Aorta (tissue), 5 donors: Measurements from ENCODE around the gene PRKAR1B. TPM values are rescaled to one million over a fixed set of nuclear protein-coding genes. Genes with fewer than 3 reads are reported as not detected.
A peak's percentile ranks its signal among the peaks of the same experiment; 100 is the strongest.

Source experiments
- ATAC-seq: fragments of 200-7000 bp; cut with Tn5 transposase; one replicate; pipeline ENCODE4 v1.9.1; 2022; ENCODE audit warnings: moderate library complexity; ENCODE audit not compliant: low FRiP score
- DNase-seq, 2 donors: peaks; one replicate each; pipeline ENCODE4 v3.0.0-alpha.2; 2020
- H3K27ac ChIP-seq, 2 donors: one replicate each; pipeline ENCODE4 v1.5.1; 2013; ENCODE audit warnings: low read length in 2 of 2, mild to moderate bottlenecking in 2 of 2, moderate library complexity in 2 of 2, control low read depth in 1 of 2, inconsistent platforms in 1 of 2, low read depth in 1 of 2
- H3K27me3 ChIP-seq, 2 donors: one replicate each; pipeline ENCODE4 v1.6.1; 2013; ENCODE audit warnings: control low read depth in 1 of 2, low read length in 1 of 2, mild to moderate bottlenecking in 1 of 2, moderate library complexity in 1 of 2; ENCODE audit not compliant: insufficient read depth in 2 of 2, control insufficient read depth in 1 of 2
- H3K36me3 ChIP-seq, 2 donors: one replicate each; pipeline ENCODE4 v1.6.1; 2013; ENCODE audit warnings: control low read depth in 1 of 2, low read length in 1 of 2, mild to moderate bottlenecking in 1 of 2; ENCODE audit not compliant: insufficient read depth in 2 of 2, control insufficient read depth in 1 of 2
- H3K4me1 ChIP-seq, 2 donors: one replicate each; pipeline ENCODE4 v1.6.1; 2013; ENCODE audit warnings: low read length in 2 of 2, control low read depth in 1 of 2, mild to moderate bottlenecking in 1 of 2, moderate library complexity in 1 of 2; ENCODE audit not compliant: insufficient read depth in 2 of 2, control insufficient read depth in 1 of 2
- H3K4me3 ChIP-seq, 2 donors: one replicate each; pipeline ENCODE4 v1.5.1; 2013; ENCODE audit warnings: low read length in 2 of 2, control low read depth in 1 of 2, mild to moderate bottlenecking in 1 of 2
- H3K9me3 ChIP-seq: one replicate; pipeline ENCODE4 v1.6.1; 2013; ENCODE audit warnings: mild to moderate bottlenecking, low read length; ENCODE audit not compliant: control insufficient read depth
- WGBS, 2 donors: extraction: QIAGEN DNeasy Blood & Tissue Kit; methylation state at CpG; one replicate each; pipeline ENCODE4 v1.1.7; 2013; 5-methylcytosine and 5-hydroxymethylcytosine counted together
- intact Hi-C, 2 donors: fragments of 100-400 bp; cut with DNase I; formaldehyde crosslinking; loops; one replicate each; pipeline versions ENCODE4 v1.14.2 to v1.15.0; 2022
- polyA plus RNA-seq, 2 donors: library from polyadenylated mRNA; stranded (reverse); fragments of 200-250 nt; gene quantifications; one replicate each; pipeline ENCODE4 v1.2.3, GENCODE V29; 2013
- total RNA-seq, 2 donors: library from RNA; stranded (reverse); fragmentation: NEBNext Ultra II Directional; extraction: Animal tissue kit (Norgen Biotek cat#: 25700); gene quantifications; one replicate each; pipeline ENCODE4 v1.2.1, GENCODE V29; 2021
- donor health status: healthy with polysubstance abuse.
- donor health status: Bipolar disorder and iron deficiency.
- donor health status: DM: no; HTN: no; CAD: no.
- donor health status: DM: no; HTN: no; CAD: no.
- donor health status: DM: yes; HTN: yes; CAD: no.

PRKAR1B gene
- total and polyA plus RNA-seq, 4 donors = 6.6 to 16.2 (median 14.1) TPM

- WGBS, 2 donors = 96% methylated on average over 19 of the region's 19 CpGs
- DNase-seq (peak; percentile 44 to 56), ATAC-seq (no peak)
- H3K4me3 ChIP-seq = no peak overlapping the region
- intact Hi-C loops = no loop called here
- H3K36me3 ChIP-seq = no peaks in the 10 kb centered on the region
- no peak overlapping the region for H3K27ac ChIP-seq
- no peaks in the 10 kb centered on the region for H3K27me3 ChIP-seq
- H3K4me1 ChIP-seq = no peaks in the 10 kb centered on the region
- H3K9me3 ChIP-seq = peaks cover 2% of the 10 kb centered on the region
Observed at GRCh38 chr7:628826-629225, 98.3 kb downstream of the PRKAR1B start.

- intact Hi-C loops = no loop called here
- Histone ChIP-seq H3K36me3 (no peaks in the 10 kb centered on the region), H3K9me3 (peaks cover 2% of the 10 kb centered on the region), H3K27me3 (no peaks in the 10 kb centered on the region), H3K27ac (no peak overlapping the region), H3K4me1 (no peaks in the 10 kb centered on the region), H3K4me3 (no peak overlapping the region)
- WGBS, 2 donors = 94 to 96% methylated on average over 13 of the region's 13 CpGs
- peak in 1 of 2 donors; percentile 53 for DNase-seq
- no peak for ATAC-seq
Observed at GRCh38 chr7:628402-628763, 98.7 kb downstream of the PRKAR1B start.

- ATAC-seq = no peak
- 95 to 97% methylated on average over 35 of the region's 35 CpGs for WGBS, 2 donors
- H3K27ac ChIP-seq = no peak overlapping the region
Observed at GRCh38 chr7:627661-628401, 99.2 kb downstream of the PRKAR1B start.

GRCh38 chr7:625376-625971 is 101.6 kb downstream of the PRKAR1B start:
- Histone ChIP-seq H3K4me1 (no peaks in the 10 kb centered on the region), H3K27ac (no peak overlapping the region), H3K27me3 (no peaks in the 10 kb centered on the region), H3K9me3 (peaks cover 2% of the 10 kb centered on the region), H3K4me3 (no peak overlapping the region), H3K36me3 (no peaks in the 10 kb centered on the region)
- intact Hi-C loops = no loop called here
- 97 to 99% methylated on average over 8 of the region's 8 CpGs for WGBS, 2 donors
- ATAC-seq (no peak), DNase-seq (peak in 1 of 2 donors; percentile 11)

More at GRCh38 chr7:627661-628401, 99.2 kb downstream of the PRKAR1B start:
- Histone ChIP-seq H3K36me3 (no peaks in the 10 kb centered on the region), H3K4me3 (no peak overlapping the region), H3K27me3 (no peaks in the 10 kb centered on the region), H3K9me3 (peaks cover 2% of the 10 kb centered on the region), H3K4me1 (no peaks in the 10 kb centered on the region)
- DNase-seq = peak; percentile 23 to 70
- intact Hi-C loops = no loop called here

GRCh38 chr7:623464-623863 is 103.6 kb downstream of the PRKAR1B start:
- DNase-seq (peak in 1 of 2 donors; percentile 12), ATAC-seq (no peak)
- intact Hi-C loops = no loop called here
- 95% methylated on average over 8 of the region's 8 CpGs for WGBS, 2 donors
- Histone ChIP-seq H3K27ac (no peak overlapping the region), H3K36me3 (no peaks in the 10 kb centered on the region), H3K4me3 (no peak overlapping the region), H3K4me1 (no peaks in the 10 kb centered on the region), H3K9me3 (peaks cover 2% of the 10 kb centered on the region), H3K27me3 (no peaks in the 10 kb centered on the region)

GRCh38 chr7:621572-622285 is 105.4 kb downstream of the PRKAR1B start:
- Histone ChIP-seq H3K4me1 (no peaks in the 10 kb centered on the region), H3K9me3 (peaks cover 2% of the 10 kb centered on the region), H3K27ac (no peak overlapping the region), H3K27me3 (no peaks in the 10 kb centered on the region), H3K36me3 (no peaks in the 10 kb centered on the region), H3K4me3 (no peak overlapping the region)
- intact Hi-C loops = no loop called here
- ATAC-seq (no peak), DNase-seq (peak; percentile 26 to 35)
- 95 to 97% methylated on average over 8 of the region's 8 CpGs for WGBS, 2 donors

GRCh38 chr7:620885-621284 is 106.2 kb downstream of the PRKAR1B start:
- H3K4me3 ChIP-seq = no peak overlapping the region
- H3K9me3 ChIP-seq = peaks cover 2% of the 10 kb centered on the region

GRCh38 chr7:620056-620455 is 107.0 kb downstream of the PRKAR1B start:
- peak in 1 of 2 donors; percentile 16 for DNase-seq
- Histone ChIP-seq H3K4me3 (no peak overlapping the region), H3K27ac (no peak overlapping the region), H3K9me3 (no peaks in the 10 kb centered on the region), H3K27me3 (no peaks in the 10 kb centered on the region), H3K36me3 (no peaks in the 10 kb centered on the region), H3K4me1 (no peaks in the 10 kb centered on the region)
- WGBS, 2 donors = 74 to 80% methylated on average over 5 of the region's 5 CpGs
- ATAC-seq = no peak
- intact Hi-C loops = no loop called here

More at GRCh38 chr7:620885-621284, 106.2 kb downstream of the PRKAR1B start:
- intact Hi-C loops = no loop called here
- Histone ChIP-seq H3K36me3 (no peaks in the 10 kb centered on the region), H3K4me1 (no peaks in the 10 kb centered on the region), H3K27ac (no peak overlapping the region), H3K27me3 (no peaks in the 10 kb centered on the region)
- DNase-seq (no peak), ATAC-seq (no peak)
